HG02852 (cell line): Measurements from ENCODE around the gene OR2T4.

Experiments used
- ATAC-seq: cut with Tn5 transposase; IDR thresholded peaks from one replicate; pipeline ENCODE4 v1.9.1; 2021; ENCODE audit warnings: mild to moderate bottlenecking, moderate library complexity; ENCODE audit not compliant: unreplicated experiment

OR2T4 gene, protein sequence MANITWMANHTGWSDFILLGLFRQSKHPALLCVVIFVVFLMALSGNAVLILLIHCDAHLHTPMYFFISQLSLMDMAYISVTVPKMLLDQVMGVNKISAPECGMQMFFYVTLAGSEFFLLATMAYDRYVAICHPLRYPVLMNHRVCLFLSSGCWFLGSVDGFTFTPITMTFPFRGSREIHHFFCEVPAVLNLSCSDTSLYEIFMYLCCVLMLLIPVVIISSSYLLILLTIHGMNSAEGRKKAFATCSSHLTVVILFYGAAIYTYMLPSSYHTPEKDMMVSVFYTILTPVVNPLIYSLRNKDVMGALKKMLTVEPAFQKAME

DNA sequence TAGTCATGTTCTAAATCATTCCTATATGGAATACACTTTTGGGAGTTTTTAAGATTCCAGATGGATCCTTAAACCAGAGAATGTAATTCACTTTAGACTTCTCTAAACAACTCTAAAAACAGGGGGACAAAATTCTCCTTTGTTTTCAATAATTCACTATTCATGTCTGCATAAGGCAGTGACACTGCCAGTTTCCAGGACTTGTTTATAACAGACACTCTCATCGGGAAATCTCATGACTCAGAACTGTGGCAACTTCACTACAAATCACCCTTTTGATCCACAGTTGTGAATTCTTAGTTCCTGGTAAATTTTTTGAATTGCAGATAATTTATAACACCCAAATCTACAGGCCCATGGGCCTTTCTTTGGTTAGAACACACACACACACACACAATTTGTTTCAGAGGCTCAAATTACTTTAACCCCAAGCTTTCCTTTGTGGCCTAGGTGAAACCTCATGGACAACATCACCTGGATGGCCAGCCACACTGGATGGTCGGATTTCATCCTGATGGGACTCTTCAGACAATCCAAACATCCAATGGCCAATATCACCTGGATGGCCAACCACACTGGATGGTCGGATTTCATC is at the start of gene OR2T4:
Gene OR2T4, plus strand, starts transcription at position 545 of the 595 bp plus-strand sequence. Its CDS starts 0 bp downstream, at position 545.
- no peak for ATAC-seq

DNA sequence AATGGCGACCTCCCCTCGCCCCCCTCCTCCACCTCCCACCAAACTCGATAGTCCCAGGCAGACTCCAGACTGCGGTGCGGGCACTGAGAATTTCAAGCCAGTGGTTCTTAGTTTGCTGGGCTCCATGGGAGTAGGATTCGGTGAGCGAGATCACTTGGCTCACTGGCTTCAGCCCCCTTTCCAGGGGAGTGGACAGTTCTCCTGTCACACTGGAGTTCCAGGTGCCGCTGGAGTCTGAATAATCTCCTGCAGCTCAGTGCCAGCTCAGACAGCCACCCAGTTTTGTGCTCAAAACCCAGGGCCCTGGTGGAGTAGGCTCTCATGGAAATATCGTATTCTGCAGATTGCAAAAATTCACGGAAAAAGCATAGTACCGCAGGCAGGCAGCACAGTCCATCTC is 44.7 kb upstream of the OR2T4 start:
- no peak for ATAC-seq

DNA sequence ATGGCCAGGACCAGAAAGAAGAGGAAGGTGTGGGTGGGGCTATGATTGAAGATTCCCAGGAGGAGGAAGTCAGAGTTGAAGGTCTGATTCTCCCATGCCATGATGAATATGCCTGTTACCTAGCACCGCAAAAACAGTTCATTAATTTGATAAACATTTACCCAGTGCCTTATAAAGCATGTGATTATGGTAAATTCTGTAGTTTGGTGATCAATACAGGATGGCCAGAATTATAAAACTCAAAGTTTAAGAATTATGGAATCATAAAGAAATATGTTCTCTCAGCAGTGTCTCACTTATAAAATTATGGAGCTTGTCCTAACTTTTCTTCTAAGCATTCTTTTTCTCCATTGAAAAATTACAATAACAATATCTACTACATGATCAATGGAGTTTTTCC is 37.0 kb upstream of the OR2T4 start, which contains the start of gene OR2M7:
Gene OR2M7, minus strand, starts transcription at position 101 of the 400 bp plus-strand sequence. Its CDS starts 0 bp downstream, at position 101.
- ATAC-seq = no peak

DNA sequence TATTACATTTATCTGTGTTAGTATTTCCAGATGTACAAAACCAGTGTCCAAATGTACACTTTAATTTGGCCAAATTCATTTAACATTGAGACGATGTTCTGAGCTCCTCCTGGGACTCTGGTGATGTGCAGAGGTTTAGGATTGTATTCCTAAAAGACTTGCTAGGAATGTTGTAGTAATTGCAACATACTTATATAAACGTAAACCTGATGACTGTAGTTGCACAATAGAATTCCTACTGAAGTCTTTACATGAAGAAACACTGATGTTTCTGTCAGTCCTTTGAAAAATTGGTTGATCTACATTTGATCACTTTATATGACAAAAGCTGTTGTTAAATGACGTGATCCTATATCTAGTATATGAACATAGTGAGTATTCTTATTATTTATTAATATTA is 18.0 kb upstream of the OR2T4 start:
- ATAC-seq = no peak

DNA sequence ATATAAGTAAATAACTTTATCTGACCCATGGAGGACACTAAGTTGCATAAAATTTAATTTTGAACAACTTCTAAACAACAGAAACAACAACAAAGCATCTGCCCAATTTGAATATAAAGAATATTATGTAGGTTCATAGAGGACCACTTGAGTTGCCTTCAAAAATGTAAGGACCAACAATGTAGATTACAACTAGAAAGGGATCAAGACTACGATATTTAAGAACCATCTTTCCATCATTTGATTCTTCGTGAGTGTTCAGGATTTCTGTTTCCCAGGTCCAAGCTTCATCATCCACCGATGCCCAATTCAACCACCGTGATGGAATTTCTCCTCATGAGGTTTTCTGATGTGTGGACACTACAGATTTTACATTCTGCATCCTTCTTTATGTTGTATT is 13.0 kb upstream of the OR2T4 start, which contains the start of gene OR14C36:
Gene OR14C36, plus strand, starts transcription at position 301 of the 400 bp plus-strand sequence. Its CDS starts 0 bp downstream, at position 301.
- ATAC-seq = no peak

DNA sequence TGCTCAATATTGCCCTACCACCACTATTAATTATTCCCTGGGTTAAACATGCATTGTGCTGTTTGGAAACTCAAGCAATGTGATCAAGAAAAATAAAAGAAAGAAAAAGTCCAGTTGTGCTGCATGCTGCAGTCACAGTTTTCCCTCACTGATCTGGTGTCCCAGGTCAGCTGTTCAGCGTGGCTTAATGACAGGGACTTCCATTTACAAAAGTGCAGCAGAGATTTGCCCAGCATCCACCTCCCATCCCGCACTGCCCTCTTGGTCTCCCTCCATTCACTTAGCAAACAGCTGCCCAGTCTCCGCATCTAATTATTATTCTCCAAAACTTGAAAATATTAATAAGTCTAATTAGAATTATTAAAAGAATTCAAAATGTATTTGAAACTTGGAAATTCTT is 2.0 kb upstream of the OR2T4 start:
- ATAC-seq = no peak

DNA sequence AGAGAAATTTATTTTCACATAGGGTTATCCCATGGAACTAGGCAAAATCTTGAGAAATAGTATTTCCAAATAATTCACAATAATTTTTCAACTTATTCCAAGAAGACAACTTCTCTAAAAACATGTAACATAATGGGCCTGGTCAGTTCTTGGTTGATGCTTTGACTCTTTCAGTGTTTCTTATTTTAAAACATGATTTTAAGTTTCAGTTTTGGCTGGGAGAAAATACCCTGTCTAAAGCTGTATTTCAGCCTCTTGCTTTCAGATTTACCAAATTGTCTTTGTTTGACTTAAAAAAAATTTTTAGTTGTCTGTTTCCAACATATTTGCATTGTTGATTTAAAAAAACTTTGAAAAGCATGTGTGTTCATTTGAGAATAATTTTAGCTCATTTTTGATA is 5.1 kb downstream of the OR2T4 start:
- ATAC-seq = no peak

DNA sequence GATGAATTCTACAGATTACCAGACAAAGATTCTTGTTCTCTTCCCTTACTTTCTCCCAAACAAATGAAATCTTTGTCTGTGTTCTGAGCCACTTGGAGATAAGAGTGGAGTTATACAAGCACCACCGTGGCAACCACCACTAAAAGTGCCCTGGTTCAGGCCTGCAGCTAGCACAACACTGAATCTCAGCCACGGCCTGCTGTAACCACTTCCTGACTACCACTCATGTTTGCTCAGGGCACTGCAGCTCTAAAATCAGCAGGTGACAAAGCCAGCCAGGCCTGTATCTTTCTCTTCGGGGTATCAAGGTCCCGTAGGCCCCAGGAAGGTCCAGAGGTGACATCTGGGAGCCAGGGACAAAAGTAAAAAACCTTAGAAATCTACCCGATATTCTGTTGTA is 10.9 kb downstream of the OR2T4 start:
- ATAC-seq = no peak

DNA sequence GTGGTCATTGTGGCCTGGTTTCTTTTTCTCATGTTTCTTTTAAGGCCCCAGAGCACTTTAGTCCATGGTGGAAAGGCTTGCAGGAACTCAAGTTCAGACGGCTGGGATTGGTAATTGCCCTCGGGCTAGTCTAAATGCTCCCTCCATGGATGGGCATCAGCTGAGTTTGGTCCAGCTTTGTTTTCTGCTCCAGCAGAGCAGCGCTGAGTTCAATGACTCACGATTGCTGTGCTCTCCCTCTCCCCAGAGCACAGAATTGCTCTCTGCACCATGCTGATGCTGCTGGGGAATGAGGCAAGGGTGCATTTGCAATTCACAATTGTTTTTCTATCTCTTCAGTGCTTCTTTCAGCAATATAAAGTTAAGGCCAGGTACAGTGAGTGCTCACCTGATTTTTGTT is 12.3 kb downstream of the OR2T4 start:
- ATAC-seq = no peak

DNA sequence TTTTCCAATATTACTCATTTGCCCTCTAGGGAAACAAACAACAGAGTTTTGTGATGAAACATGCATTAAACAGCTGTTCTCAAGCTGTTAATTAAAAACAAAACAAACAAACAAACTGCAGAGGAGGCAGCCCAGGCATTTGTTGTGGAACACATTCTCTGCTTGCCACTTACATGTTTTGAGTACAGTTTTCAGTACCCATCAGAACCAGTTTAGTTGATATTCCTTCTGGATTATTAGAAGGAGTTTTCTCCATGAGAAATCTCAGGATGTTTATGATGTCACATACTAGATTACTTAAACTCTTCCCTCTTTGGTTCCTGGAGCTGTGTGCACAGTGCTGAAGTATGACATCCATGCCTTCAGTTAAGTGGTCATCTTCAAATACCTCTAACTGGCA is 14.0 kb downstream of the OR2T4 start, which contains the start of gene OR2T6:
Gene OR2T6, plus strand, starts transcription at position 301 of the 400 bp plus-strand sequence. CDS start 11,863 bp downstream, outside the sequence.
- no peak for ATAC-seq

DNA sequence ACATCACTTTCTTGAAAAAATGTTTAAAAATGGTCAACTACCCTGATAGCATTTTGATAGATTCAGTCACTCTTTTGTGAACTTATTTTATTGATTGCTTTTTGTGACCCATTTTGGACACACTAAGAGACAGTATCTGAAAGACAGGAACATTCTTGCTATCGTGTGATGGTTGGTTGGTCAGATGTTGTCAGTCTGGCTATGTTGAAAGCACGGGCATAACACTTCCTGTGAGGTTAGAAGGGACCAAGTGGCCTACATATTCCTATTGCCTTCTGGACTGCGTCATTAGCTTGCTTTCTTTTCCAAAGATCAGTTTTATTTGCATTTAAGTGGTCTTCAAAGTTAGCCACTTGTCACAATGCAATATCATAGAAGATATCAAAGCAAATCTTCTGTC is 15.5 kb downstream of the OR2T4 start:
- no peak for ATAC-seq

DNA sequence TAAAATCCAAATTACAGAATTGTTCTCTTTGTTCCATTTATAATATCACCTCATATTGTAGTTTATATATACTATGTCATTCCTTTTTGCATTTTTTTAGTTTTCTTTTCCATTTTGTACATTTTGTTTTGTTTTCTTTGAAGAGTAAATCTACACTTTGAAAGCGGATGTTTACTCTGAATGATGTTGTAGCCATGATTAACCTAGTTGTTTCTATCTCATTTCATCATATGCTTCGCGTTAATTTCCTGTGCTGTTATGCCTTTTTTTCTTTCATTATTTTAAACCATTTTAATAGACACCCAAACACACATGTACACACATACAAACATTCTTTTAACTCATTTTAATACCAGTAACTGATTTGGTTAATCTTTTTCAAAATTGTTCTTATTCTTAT is 19.4 kb downstream of the OR2T4 start:
- ATAC-seq = no peak

DNA sequence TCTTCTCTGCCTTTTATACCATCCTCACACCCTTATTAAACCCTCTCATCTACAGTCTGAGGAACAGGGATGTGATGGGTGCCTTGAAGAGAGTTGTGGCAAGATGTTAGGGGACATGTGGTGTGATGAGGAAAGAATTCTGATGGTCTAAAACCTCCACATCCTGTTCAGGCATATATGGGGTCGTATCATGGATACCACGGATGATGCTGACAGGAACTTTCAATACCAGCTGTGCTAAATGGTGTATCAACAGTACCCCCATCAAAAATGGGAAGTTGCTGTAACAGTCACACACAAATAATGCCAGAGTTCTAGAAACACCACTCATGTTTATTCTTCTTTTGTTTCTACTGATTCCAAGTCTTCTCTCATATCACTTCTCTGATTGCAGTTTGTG is 27.0 kb downstream of the OR2T4 start:
- ATAC-seq = no peak

DNA sequence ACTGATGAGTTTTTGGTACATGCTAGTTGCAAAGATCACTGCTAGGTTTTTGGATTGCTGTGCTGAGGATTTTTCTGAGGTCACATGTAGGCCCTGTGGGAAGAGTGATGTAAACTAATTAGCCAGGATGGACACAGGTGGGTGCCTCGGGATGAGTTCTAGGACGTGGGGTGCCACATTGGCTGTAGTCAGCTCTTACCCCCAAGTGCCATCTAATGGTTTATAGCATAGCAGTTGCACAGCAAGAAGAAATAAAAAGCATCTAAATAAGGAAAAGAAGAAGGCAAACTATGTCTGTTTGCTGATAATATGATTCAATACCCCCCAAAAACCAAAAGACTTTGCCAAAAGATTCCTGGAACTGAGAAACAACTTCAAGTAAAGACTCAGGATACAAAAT is 31.6 kb downstream of the OR2T4 start:
- no peak for ATAC-seq

DNA sequence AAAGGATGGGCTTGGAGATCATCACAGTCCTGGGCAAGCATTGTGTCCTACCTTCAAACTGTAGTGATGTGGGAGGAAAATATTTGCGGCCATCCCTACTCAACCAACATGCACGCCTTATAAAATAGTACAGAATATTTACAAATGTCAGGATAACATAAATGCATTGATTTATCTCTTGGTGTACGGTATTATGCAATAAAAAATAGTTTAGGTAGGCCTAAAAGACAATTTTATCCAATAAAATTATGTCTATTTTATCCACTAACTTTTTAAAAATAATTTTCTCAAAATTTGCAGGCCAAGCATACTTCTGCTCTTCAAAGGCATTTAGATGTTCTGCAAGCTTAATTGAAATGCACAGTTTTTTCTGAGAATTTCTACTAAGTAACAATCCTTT is 41.3 kb downstream of the OR2T4 start, which contains the start of gene OR2T1:
Gene OR2T1, plus strand, starts transcription at position 301 of the 400 bp plus-strand sequence. CDS start 3,100 bp downstream, outside the sequence.
- ATAC-seq = no peak

DNA sequence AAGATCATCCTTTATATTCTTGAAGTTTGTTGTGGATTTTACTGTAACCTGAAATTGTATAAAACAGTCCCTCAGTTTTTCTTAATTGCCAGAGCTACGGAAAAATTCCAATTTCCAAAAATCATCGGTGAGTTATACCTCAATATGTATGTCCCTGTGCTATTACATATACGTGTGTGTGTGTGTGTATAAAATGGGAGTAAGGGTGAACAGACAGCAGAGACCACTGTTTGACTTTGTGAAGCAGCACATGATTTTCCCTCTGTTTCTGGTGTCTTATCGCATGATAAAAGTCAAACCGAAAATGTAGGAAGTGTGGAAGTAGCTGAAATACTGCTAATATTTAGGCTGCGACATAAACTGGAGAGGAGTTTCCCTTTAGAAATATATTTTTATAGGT is 42.6 kb downstream of the OR2T4 start:
- no peak for ATAC-seq

DNA sequence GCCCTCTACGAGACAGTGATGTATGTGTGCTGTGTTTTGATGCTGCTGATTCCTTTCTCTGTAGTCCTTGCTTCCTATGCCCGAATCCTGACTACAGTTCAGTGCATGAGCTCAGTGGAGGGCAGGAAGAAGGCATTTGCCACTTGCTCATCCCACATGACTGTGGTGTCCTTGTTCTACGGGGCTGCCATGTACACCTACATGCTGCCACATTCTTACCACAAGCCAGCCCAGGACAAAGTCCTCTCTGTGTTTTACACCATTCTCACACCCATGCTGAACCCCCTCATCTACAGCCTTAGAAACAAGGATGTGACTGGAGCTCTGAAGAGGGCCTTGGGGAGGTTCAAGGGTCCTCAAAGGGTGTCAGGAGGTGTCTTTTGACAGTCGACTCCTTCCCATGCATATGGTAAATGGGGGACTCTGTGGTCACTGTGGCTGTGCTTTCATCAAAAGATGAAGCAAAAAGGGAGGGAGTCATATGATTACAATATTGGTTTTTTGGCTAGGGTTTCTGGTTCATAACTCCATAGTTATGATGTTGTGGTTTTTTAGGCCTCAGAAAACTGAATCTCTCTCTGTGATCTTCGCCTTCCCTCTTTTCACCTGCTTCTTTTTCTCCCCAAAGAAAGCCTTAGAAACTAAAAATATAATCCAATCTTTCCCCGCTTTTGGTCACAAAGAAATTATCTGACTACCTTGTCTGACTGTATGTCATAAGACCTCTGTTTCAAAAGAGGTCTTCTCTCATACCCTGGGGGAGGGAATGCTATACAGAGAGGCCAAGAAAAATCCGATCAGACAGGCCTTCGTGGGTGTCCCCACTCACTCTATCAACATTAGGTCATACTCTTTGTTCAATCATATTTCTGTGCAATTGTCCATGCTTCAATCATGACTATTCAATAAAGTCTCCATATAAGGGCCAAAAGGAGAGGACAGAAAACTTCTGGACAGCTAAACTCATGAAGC is 45.5 kb downstream of the OR2T4 start:
- ATAC-seq = peak; percentile 70
